Measurements from ENCODE around the gene CEACAM6.
"Not testable (repeated sequence)": the region's sequence is repeated elsewhere in the genome, so short reads cannot be mapped to it uniquely, and the experiment has no call there.

Gene CEACAM6

DNA sequence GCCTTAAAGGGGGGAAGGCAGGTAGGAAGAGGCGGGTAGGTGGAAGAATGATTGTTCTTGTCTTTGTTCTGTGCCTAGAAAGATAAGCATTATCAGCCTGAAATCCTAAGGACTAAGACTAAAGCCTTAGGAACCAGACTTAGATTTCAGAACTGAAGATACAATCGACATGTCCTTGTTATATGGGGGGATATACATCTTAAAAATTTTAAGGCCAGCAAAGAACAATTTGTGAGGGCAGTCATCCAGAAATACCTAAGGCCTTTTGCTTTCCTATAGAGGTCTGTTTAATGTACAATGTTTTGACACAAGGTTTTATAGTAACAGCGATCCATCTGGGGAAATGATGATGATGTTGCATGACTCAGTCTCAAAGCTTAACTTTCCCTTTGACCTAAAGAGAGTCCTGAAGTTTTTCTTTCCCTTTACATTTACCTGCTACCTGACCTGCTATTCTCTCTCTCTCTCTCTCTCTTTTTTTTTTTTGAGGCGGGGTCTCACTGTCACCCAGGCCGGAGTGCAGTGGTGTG, 20.2 kb upstream of the CEACAM6 start:
- Mint-ChIP-seq H3K27ac (no peak overlapping the region), H3K4me3 (no peak overlapping the region), H3K9me3 (no peaks in the 10 kb centered on the region), H3K4me1 (ENCODE audit: low read depth) (peaks cover 18% of the 10 kb centered on the region), H3K27me3 (peaks cover 59% of the 10 kb centered on the region), H3K36me3 (ENCODE audit: low read depth) (no peaks in the 10 kb centered on the region)

- H3K36me3 Mint-ChIP-seq (ENCODE audit: low read depth) = no peaks in the 10 kb centered on the region
- peaks cover 34% of the 10 kb centered on the region for H3K4me1 Mint-ChIP-seq (ENCODE audit: low read depth)
- no peak overlapping the region for H3K27ac Mint-ChIP-seq
- H3K9me3 Mint-ChIP-seq = no peaks in the 10 kb centered on the region
- peaks cover 43% of the 10 kb centered on the region for H3K27me3 Mint-ChIP-seq
- H3K4me3 Mint-ChIP-seq = no peak overlapping the region
These were observed 16.0 kb upstream of the CEACAM6 start for GRCh38 chr19:41739361-41739760.

- Mint-ChIP-seq H3K9me3 (no peaks in the 10 kb centered on the region), H3K36me3 (ENCODE audit: low read depth) (no peaks in the 10 kb centered on the region), H3K4me1 (ENCODE audit: low read depth) (peaks cover 36% of the 10 kb centered on the region), H3K4me3 (peak overlapping the region; percentile 22), H3K27ac (peak overlapping the region; percentile 57), H3K27me3 (peaks cover 55% of the 10 kb centered on the region)
These were observed 14.7 kb upstream of the CEACAM6 start for GRCh38 chr19:41740415-41741243.

DNA sequence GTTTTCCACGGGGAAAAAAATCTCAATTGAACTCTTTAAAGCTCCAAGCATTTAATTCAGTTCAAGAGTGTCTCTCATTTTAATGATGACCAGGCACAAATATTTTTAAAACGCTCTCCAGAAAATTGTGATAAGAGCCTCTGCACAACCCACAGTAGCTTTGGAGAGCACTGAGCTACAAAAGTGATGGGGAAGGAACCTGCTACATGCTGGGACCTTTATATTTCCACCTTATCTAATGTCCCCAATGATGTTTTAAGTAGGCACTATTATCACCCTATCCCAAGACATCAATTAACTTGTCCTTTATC, 14.1 kb upstream of the CEACAM6 start:
- H3K4me3 Mint-ChIP-seq = no peak overlapping the region
- peaks cover 55% of the 10 kb centered on the region for H3K27me3 Mint-ChIP-seq

GRCh38 chr19:41744850-41745249, 10.5 kb upstream of the CEACAM6 start:
- Mint-ChIP-seq H3K27ac (no peak overlapping the region), H3K9me3 (no peaks in the 10 kb centered on the region), H3K36me3 (ENCODE audit: low read depth) (no peaks in the 10 kb centered on the region), H3K27me3 (peaks cover 62% of the 10 kb centered on the region), H3K4me3 (no peak overlapping the region), H3K4me1 (ENCODE audit: low read depth) (peaks cover 36% of the 10 kb centered on the region)

More for the DNA sequence above, 14.1 kb upstream of the CEACAM6 start:
- peaks cover 40% of the 10 kb centered on the region for H3K4me1 Mint-ChIP-seq (ENCODE audit: low read depth)
- H3K9me3 Mint-ChIP-seq = no peaks in the 10 kb centered on the region
- H3K36me3 Mint-ChIP-seq (ENCODE audit: low read depth) = no peaks in the 10 kb centered on the region
- peak overlapping the region; percentile 57 for H3K27ac Mint-ChIP-seq

DNA sequence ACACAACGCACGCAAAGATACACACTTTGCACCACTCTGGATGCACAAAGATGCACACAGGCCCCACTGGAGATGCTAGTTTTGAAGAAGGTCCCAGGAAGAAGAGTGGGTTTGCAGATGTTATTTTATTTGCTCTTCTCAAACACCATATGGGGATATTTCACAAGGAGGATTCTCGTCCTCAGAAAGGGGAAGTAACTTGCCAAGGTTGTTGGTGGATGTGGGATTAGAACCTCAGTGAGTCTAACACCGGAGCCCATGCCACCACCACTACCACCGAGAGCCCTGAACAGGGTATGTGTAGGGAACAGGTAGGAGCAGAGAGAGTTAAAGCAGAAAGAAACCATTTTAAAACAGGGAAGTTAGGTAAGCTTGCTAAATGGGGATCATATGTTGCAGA, 9.6 kb upstream of the CEACAM6 start:
- Mint-ChIP-seq H3K4me3 (no peak overlapping the region), H3K27me3 (peaks cover 67% of the 10 kb centered on the region), H3K36me3 (ENCODE audit: low read depth) (no peaks in the 10 kb centered on the region), H3K9me3 (no peaks in the 10 kb centered on the region), H3K27ac (no peak overlapping the region), H3K4me1 (ENCODE audit: low read depth) (peaks cover 26% of the 10 kb centered on the region)

GRCh38 chr19:41746593-41747227, 8.6 kb upstream of the CEACAM6 start:
- peaks cover 17% of the 10 kb centered on the region for H3K4me1 Mint-ChIP-seq (ENCODE audit: low read depth)
- no peak overlapping the region for H3K4me3 Mint-ChIP-seq
- H3K36me3 Mint-ChIP-seq (ENCODE audit: low read depth) = no peaks in the 10 kb centered on the region
- peaks cover 71% of the 10 kb centered on the region for H3K27me3 Mint-ChIP-seq
- no peak overlapping the region for H3K27ac Mint-ChIP-seq
- H3K9me3 Mint-ChIP-seq = no peaks in the 10 kb centered on the region

- no peaks in the 10 kb centered on the region for H3K36me3 Mint-ChIP-seq (ENCODE audit: low read depth)
- H3K4me1 Mint-ChIP-seq (ENCODE audit: low read depth) = peaks cover 16% of the 10 kb centered on the region
- peaks cover 77% of the 10 kb centered on the region for H3K27me3 Mint-ChIP-seq
- H3K4me3 Mint-ChIP-seq = no peak overlapping the region
- H3K9me3 Mint-ChIP-seq = no peaks in the 10 kb centered on the region
- no peak overlapping the region for H3K27ac Mint-ChIP-seq
These were observed 7.3 kb upstream of the CEACAM6 start for GRCh38 chr19:41748012-41748411.

DNA sequence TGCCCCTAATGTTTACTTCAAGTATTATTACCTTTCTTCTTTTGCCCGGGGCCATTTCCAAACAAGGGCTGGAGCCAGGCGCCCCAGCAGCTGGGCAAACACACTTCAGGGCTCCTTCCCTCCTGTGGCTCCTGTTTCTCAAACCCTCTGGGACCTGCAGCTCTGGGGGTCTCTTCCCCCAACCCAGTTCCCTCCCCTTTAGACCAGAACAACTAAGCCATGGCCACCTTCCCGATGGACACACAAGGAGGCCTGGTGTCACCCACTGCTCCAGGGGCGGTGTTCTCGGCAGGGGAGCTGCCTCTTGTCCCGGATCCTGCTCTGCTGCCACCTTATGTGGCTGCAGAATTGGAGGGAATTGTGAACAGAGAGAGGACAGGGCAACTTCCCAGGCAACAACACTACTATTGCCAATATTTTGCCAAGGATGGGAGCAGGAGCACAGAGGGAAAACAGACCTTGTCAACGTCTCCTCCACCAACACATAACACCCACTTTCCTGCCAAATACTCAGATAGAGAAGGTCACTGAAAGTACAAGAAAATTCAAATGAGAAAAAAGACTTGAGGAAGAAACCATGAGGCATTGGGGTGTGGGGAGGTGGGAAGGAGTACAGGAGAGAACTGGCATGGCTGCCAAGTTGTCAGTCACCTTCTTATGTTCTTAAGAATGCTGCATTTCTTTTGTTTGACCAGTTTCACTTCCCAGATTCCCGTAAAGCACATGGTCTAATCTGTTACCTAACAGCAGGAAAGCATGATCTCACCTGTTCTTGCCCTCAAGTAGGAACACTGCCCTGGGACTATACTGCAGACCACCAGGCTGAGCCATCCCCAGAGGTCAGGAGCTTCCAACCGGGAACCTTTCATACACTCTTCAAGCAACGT, 4.8 kb upstream of the CEACAM6 start:
- Mint-ChIP-seq H3K4me1 (ENCODE audit: low read depth) (peaks cover 11% of the 10 kb centered on the region), H3K27me3 (peaks cover 70% of the 10 kb centered on the region)
- H3K27ac Mint-ChIP-seq; H3K4me3 Mint-ChIP-seq; H3K36me3 Mint-ChIP-seq (ENCODE audit: low read depth); H3K9me3 Mint-ChIP-seq: not testable (repeated sequence)

GRCh38 chr19:41753159-41753558, 2.2 kb upstream of the CEACAM6 start:
- H3K4me3 Mint-ChIP-seq = no peak overlapping the region
- H3K36me3 Mint-ChIP-seq (ENCODE audit: low read depth) = no peaks in the 10 kb centered on the region
- no peak overlapping the region for H3K27ac Mint-ChIP-seq
- peaks cover 54% of the 10 kb centered on the region for H3K27me3 Mint-ChIP-seq
- H3K4me1 Mint-ChIP-seq (ENCODE audit: low read depth) = peaks cover 4% of the 10 kb centered on the region
- no peaks in the 10 kb centered on the region for H3K9me3 Mint-ChIP-seq

GRCh38 chr19:41753936-41754529, 1.3 kb upstream of the CEACAM6 start:
- H3K9me3 Mint-ChIP-seq = no peaks in the 10 kb centered on the region
- no peaks in the 10 kb centered on the region for H3K36me3 Mint-ChIP-seq (ENCODE audit: low read depth)
- no peak overlapping the region for H3K27ac Mint-ChIP-seq
- H3K4me1 Mint-ChIP-seq (ENCODE audit: low read depth) = peaks cover 4% of the 10 kb centered on the region
- H3K27me3 Mint-ChIP-seq = peaks cover 53% of the 10 kb centered on the region
- no peak overlapping the region for H3K4me3 Mint-ChIP-seq

GRCh38 chr19:41758846-41759245, 3.5 kb downstream of the CEACAM6 start:
- no peaks in the 10 kb centered on the region for H3K36me3 Mint-ChIP-seq (ENCODE audit: low read depth)
- no peak overlapping the region for H3K27ac Mint-ChIP-seq
- H3K4me3 Mint-ChIP-seq = no peak overlapping the region
- peaks cover 73% of the 10 kb centered on the region for H3K27me3 Mint-ChIP-seq
- H3K9me3 Mint-ChIP-seq = no peaks in the 10 kb centered on the region
- H3K4me1 Mint-ChIP-seq (ENCODE audit: low read depth) = peaks cover 2% of the 10 kb centered on the region

GRCh38 chr19:41767115-41767514, 11.8 kb downstream of the CEACAM6 start:
- peaks cover 52% of the 10 kb centered on the region for H3K27me3 Mint-ChIP-seq
- H3K27ac Mint-ChIP-seq = no peak overlapping the region
- no peaks in the 10 kb centered on the region for H3K36me3 Mint-ChIP-seq (ENCODE audit: low read depth)
- H3K4me3 Mint-ChIP-seq = no peak overlapping the region
- H3K4me1 Mint-ChIP-seq (ENCODE audit: low read depth) = no peaks in the 10 kb centered on the region
- no peaks in the 10 kb centered on the region for H3K9me3 Mint-ChIP-seq

- H3K9me3 Mint-ChIP-seq; H3K4me1 Mint-ChIP-seq (ENCODE audit: low read depth); H3K27ac Mint-ChIP-seq; H3K36me3 Mint-ChIP-seq (ENCODE audit: low read depth); H3K4me3 Mint-ChIP-seq: not testable (repeated sequence)
- peaks cover 52% of the 10 kb centered on the region for H3K27me3 Mint-ChIP-seq
These were observed 12.8 kb downstream of the CEACAM6 start for GRCh38 chr19:41768105-41768504.
